Thyroid gland (tissue), 4 donors: ENCODE results near the gene P2RX1.

Experiments
- CTCF ChIP-seq, 6 experiments: fragments of 200-600 bp in 3 of 6; fragments of 450-650 bp in 3 of 6; sonication (generic) in 3 of 6; IDR thresholded peaks; one replicate each; pipeline ENCODE4 v1.5.1; 2016 to 2019; ENCODE audit warnings: antibody characterized with exemption in 6 of 6, mild to moderate bottlenecking in 2 of 6, inconsistent platforms in 1 of 6, moderate library complexity in 1 of 6
- POLR2A ChIP-seq, 2 donors: fragments of 450-650 bp; IDR thresholded peaks; one replicate each; pipeline ENCODE4 v1.6.1; 2017; ENCODE audit warnings: antibody characterized with exemption in 2 of 2, mild to moderate bottlenecking in 2 of 2, moderate library complexity in 1 of 2

GRCh38 chr17:3916825-3917224 is 560 bp upstream of the P2RX1 start:
- TF ChIP-seq CTCF (IDR thresholded peaks at IDR 0.05), result no peak
- no peak for TF ChIP-seq POLR2A (IDR thresholded peaks at IDR 0.05)
